A549 (cell line): ENCODE measurements around the gene CLGN. TPM values are rescaled to one million over a fixed set of nuclear protein-coding genes. Genes with fewer than 3 reads are reported as not detected.

Experiments
- ATAC-seq, 2 experiments: fragments of 200-7000 bp in 1 of 2; fragments of >200 bp in 1 of 2; cut with Nextera tagmentation in 1 of 2; cut with Tn5 transposase in 1 of 2; 3 replicates each; pipeline versions ENCODE4 v1.8.0 to v1.9.1; 2018 to 2020; ENCODE audit warnings: mild to moderate bottlenecking in 1 of 2, moderate library complexity in 1 of 2
- CTCF ChIA-PET: fragments of 300-600 bp; sonication (Branson Sonifier 250); formaldehyde crosslinking; extraction: SDS; loops from one replicate; lab custom pipeline; 2021; ENCODE audit warnings: antibody characterized with exemption, inconsistent platforms; lab: Yijun Ruan, JAX
- POLR2A ChIA-PET: fragments of 350-600 bp; formaldehyde crosslinking; extraction: SDS; loops from one replicate; lab custom pipeline; 2021; ENCODE audit warnings: antibody characterized with exemption, inconsistent platforms; lab: Yijun Ruan, JAX
- DNase-seq, 2 experiments: peaks; one replicate each; pipeline versions ENCODE4 v3.0.0 to v3.0.0-alpha.2; 2011 to 2016; ENCODE audit warnings: low read depth in 1 of 2, low spot score in 1 of 2
- FAIRE-seq: peaks from 2 replicates; lab custom pipeline; 2011; peaks lifted over from hg19 to GRCh38; lab: Jason Lieb, UNC
- H3K27ac ChIP-seq, 2 experiments: fragments of >200 bp; sonication (Bioruptor Twin); formaldehyde crosslinking; 3 replicates each; pipeline ENCODE4 v1.5.1; 2016 to 2017
- H3K4me1 ChIP-seq: fragments of >200 bp; sonication (Bioruptor Twin); formaldehyde crosslinking; 3 replicates; pipeline ENCODE4 v1.6.1; 2016
- H3K4me2 ChIP-seq: fragments of >200 bp; sonication (Bioruptor Twin); formaldehyde crosslinking; 3 replicates; pipeline ENCODE4 v1.6.1; 2016
- H3K4me3 ChIP-seq: fragments of >200 bp; sonication (Bioruptor Twin); formaldehyde crosslinking; 3 replicates; pipeline ENCODE4 v1.5.1; 2016
- H3K9me3 ChIP-seq: fragments of >200 bp; sonication (Bioruptor Twin); formaldehyde crosslinking; 3 replicates; pipeline ENCODE4 v1.6.1; 2016
- CEBPB ChIP-seq, 2 experiments: fragments of >200 bp in 1 of 2; sonication (Bioruptor Twin) in 1 of 2; formaldehyde crosslinking in 1 of 2; IDR thresholded peaks; 2 replicates each; pipeline ENCODE4 v1.6.1; 2012 to 2016
- EHF ChIP-seq: fragments of 250-450 bp; sonication (Bioruptor Pico); IDR thresholded peaks from 2 replicates; pipeline ENCODE4 v1.5.0; 2020; ENCODE audit warnings: mild to moderate bottlenecking
- FOXS1 ChIP-seq: fragments of 250-450 bp; sonication (Bioruptor Pico); IDR thresholded peaks from 2 replicates; pipeline ENCODE4 v1.5.0; 2020; ENCODE audit warnings: mild to moderate bottlenecking, moderate library complexity
- GATA3 ChIP-seq: IDR thresholded peaks from 2 replicates; pipeline ENCODE4 v1.6.1; 2012; ENCODE audit warnings: borderline replicate concordance
- HEYL ChIP-seq: fragments of 250-450 bp; sonication (Bioruptor Pico); IDR thresholded peaks from 2 replicates; pipeline ENCODE4 v1.8.0; 2021; ENCODE audit warnings: mild to moderate bottlenecking, moderate library complexity
- HOXB5 ChIP-seq: fragments of 250-450 bp; sonication (Bioruptor Pico); IDR thresholded peaks from 2 replicates; pipeline ENCODE4 v1.5.0; 2020; ENCODE audit warnings: mild to moderate bottlenecking, moderate library complexity
- JUN ChIP-seq, 2 experiments: fragments of >200 bp; sonication (Bioruptor Twin); formaldehyde crosslinking; IDR thresholded peaks; 2 replicates in 1 of 2; 3 replicates in 1 of 2; pipeline ENCODE4 v1.6.1; 2016 to 2017
- KDM1A ChIP-seq: fragments of 200-600 bp; sonication (generic); IDR thresholded peaks from 2 replicates; pipeline ENCODE4 v1.6.1; 2016; ENCODE audit warnings: low read depth, mild to moderate bottlenecking
- MAFK ChIP-seq: fragments of 450-650 bp; IDR thresholded peaks from 2 replicates; pipeline ENCODE4 v1.6.1; 2014; ENCODE audit not compliant: partially characterized antibody
- MAZ ChIP-seq: fragments of 150-350 bp; IDR thresholded peaks from 2 replicates; pipeline ENCODE4 v1.6.1; 2014; ENCODE audit warnings: antibody characterized with exemption, low read depth, low read length, borderline replicate concordance
- NPAS2 ChIP-seq: fragments of 250-450 bp; sonication (Bioruptor Pico); IDR thresholded peaks from 2 replicates; pipeline ENCODE4 v1.8.0; 2022; ENCODE audit warnings: mild to moderate bottlenecking, moderate library complexity, borderline replicate concordance
- NR3C1 ChIP-seq: fragments of >200 bp; sonication (Bioruptor Twin); formaldehyde crosslinking; IDR thresholded peaks from 3 replicates; pipeline ENCODE4 v1.6.1; 2017
- SMC3 ChIP-seq: fragments of >200 bp; sonication (Bioruptor Twin); formaldehyde crosslinking; IDR thresholded peaks from 3 replicates; pipeline ENCODE4 v1.6.1; 2018; ENCODE audit warnings: inconsistent platforms
- SREBF2 ChIP-seq: fragments of 450-650 bp; IDR thresholded peaks from 2 replicates; pipeline ENCODE4 v1.6.1; 2014; ENCODE audit warnings: mild to moderate bottlenecking, moderate library complexity
- ZSCAN20 ChIP-seq: fragments of 250-450 bp; sonication (Bioruptor Pico); IDR thresholded peaks from 2 replicates; pipeline ENCODE4 v1.8.0; 2022; ENCODE audit warnings: mild to moderate bottlenecking, moderate library complexity
- WGBS: methylation state at CpG from one replicate; pipeline ENCODE4 v1.1.6; 2017; ENCODE audit errors: missing lambda C conversion rate; 5-methylcytosine and 5-hydroxymethylcytosine counted together
- polyA plus RNA-seq, 4 experiments: library from polyadenylated mRNA; depleted of rRNA in 3 of 4; stranded (reverse); fragments of >200 nt; fragmentation: RNase III in 1 of 4; extraction: RNeasy Plus Mini Kit Qiagen cat#74134 plus additional on column Dnase treatment in 1 of 4; gene quantifications; 2 replicates in 3 of 4; 3 replicates in 1 of 4; pipeline ENCODE4 v1.2.3, GENCODE V29; 2011 to 2017
- TF ChIP-seq, protein P1 (sequence below): fragments of 200-600 bp; sonication (generic); IDR thresholded peaks from 2 replicates; pipeline ENCODE4 v1.6.1; 2016; ENCODE audit warnings: antibody characterized with exemption, mild to moderate bottlenecking, moderate library complexity
- TF ChIP-seq, protein P2 (sequence below): fragments of 250-450 bp; sonication (Bioruptor Pico); IDR thresholded peaks from 2 replicates; pipeline ENCODE4 v1.5.0; 2020; ENCODE audit warnings: low read depth, mild to moderate bottlenecking, moderate library complexity
- TF ChIP-seq, protein P3 (sequence below): fragments of >200 bp; sonication (Bioruptor Twin); formaldehyde crosslinking; IDR thresholded peaks from 2 replicates; pipeline ENCODE4 v1.6.1; 2016
- TF ChIP-seq, protein P4 (sequence below): IDR thresholded peaks from 2 replicates; pipeline ENCODE4 v1.6.1; 2012; ENCODE audit warnings: low read depth, borderline replicate concordance
- TF ChIP-seq, protein P5 (sequence below): fragments of 250-450 bp; sonication (Bioruptor Pico); IDR thresholded peaks from 2 replicates; pipeline ENCODE4 v1.5.0; 2021; ENCODE audit warnings: mild to moderate bottlenecking, moderate library complexity, borderline replicate concordance
- TF ChIP-seq, protein P6 (sequence below): IDR thresholded peaks from 2 replicates; pipeline ENCODE4 v1.6.1; 2012
- TF ChIP-seq, protein P7 (sequence below): fragments of >200 bp; sonication (Bioruptor Twin); formaldehyde crosslinking; IDR thresholded peaks from 3 replicates; pipeline ENCODE4 v1.6.1; 2016

The CLGN gene
- polyA plus RNA-seq, 2 of the 4 experiments (the other 2 are of a cell fraction) = 8.4 to 30.9 TPM

DNA sequence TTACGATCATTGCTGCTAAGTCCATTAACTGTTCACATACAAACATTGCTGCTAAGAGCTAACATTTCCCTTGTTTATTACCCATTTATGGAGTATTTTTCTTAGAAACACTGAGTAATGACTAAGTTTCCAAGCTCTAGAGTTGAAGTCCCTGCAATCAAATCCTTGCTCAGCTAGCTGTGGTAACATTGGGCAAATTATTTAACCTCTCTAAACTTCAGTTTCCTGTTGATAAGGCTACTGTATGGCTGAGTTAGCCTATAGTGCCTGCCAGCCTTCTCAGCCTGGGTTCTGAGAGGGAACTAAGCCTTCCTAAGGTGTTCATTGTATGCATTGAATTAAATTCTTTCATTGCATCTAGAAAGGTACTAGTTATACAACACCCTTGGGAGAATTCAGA lies 69.2 kb downstream of the CLGN start:
- ChIA-PET CTCF (interaction anchor here (1.3 to 6.8 kb wide), 3 partner anchors 16 to 56 kb away, joined by 4 to 38 read pairs (median 10); partner anchors contain the start of gene SCOC), POLR2A (no interaction called here)
- Histone ChIP-seq H3K9me3 (no peaks in the 10 kb centered on the region), H3K4me1 (no peaks in the 10 kb centered on the region), H3K4me3 (no peak overlapping the region), H3K27ac (no peak overlapping the region)
- DNase-seq (no peak), ATAC-seq (no peak), FAIRE-seq (no peak)
- TF ChIP-seq, protein P1, sequence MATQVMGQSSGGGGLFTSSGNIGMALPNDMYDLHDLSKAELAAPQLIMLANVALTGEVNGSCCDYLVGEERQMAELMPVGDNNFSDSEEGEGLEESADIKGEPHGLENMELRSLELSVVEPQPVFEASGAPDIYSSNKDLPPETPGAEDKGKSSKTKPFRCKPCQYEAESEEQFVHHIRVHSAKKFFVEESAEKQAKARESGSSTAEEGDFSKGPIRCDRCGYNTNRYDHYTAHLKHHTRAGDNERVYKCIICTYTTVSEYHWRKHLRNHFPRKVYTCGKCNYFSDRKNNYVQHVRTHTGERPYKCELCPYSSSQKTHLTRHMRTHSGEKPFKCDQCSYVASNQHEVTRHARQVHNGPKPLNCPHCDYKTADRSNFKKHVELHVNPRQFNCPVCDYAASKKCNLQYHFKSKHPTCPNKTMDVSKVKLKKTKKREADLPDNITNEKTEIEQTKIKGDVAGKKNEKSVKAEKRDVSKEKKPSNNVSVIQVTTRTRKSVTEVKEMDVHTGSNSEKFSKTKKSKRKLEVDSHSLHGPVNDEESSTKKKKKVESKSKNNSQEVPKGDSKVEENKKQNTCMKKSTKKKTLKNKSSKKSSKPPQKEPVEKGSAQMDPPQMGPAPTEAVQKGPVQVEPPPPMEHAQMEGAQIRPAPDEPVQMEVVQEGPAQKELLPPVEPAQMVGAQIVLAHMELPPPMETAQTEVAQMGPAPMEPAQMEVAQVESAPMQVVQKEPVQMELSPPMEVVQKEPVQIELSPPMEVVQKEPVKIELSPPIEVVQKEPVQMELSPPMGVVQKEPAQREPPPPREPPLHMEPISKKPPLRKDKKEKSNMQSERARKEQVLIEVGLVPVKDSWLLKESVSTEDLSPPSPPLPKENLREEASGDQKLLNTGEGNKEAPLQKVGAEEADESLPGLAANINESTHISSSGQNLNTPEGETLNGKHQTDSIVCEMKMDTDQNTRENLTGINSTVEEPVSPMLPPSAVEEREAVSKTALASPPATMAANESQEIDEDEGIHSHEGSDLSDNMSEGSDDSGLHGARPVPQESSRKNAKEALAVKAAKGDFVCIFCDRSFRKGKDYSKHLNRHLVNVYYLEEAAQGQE = no peak
- TF ChIP-seq, protein P2, sequence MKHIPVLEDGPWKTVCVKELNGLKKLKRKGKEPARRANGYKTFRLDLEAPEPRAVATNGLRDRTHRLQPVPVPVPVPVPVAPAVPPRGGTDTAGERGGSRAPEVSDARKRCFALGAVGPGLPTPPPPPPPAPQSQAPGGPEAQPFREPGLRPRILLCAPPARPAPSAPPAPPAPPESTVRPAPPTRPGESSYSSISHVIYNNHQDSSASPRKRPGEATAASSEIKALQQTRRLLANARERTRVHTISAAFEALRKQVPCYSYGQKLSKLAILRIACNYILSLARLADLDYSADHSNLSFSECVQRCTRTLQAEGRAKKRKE = no peak
- TF ChIP-seq SREBF2 (no peak), FOXS1 (CRISPR knock-in tag) (no peak), HOXB5 (no peak), KDM1A (no peak), NPAS2 (CRISPR knock-in tag) (no peak), HEYL (CRISPR knock-in tag) (no peak), CEBPB (IDR thresholded peaks at IDR 0.05) (no peak), ZSCAN20 (CRISPR knock-in tag) (no peak), MAZ (no peak)
- TF ChIP-seq, protein P3, sequence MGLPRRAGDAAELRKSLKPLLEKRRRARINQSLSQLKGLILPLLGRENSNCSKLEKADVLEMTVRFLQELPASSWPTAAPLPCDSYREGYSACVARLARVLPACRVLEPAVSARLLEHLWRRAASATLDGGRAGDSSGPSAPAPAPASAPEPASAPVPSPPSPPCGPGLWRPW = no peak
- TF ChIP-seq, protein P4, sequence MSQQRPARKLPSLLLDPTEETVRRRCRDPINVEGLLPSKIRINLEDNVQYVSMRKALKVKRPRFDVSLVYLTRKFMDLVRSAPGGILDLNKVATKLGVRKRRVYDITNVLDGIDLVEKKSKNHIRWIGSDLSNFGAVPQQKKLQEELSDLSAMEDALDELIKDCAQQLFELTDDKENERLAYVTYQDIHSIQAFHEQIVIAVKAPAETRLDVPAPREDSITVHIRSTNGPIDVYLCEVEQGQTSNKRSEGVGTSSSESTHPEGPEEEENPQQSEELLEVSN = no peak
- TF ChIP-seq, protein P5, sequence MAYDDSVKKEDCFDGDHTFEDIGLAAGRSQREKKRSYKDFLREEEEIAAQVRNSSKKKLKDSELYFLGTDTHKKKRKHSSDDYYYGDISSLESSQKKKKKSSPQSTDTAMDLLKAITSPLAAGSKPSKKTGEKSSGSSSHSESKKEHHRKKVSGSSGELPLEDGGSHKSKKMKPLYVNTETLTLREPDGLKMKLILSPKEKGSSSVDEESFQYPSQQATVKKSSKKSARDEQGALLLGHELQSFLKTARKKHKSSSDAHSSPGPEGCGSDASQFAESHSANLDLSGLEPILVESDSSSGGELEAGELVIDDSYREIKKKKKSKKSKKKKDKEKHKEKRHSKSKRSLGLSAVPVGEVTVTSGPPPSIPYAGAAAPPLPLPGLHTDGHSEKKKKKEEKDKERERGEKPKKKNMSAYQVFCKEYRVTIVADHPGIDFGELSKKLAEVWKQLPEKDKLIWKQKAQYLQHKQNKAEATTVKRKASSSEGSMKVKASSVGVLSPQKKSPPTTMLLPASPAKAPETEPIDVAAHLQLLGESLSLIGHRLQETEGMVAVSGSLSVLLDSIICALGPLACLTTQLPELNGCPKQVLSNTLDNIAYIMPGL = no peak
- TF ChIP-seq, all 56 proteins: peak for 0
- H3K4me2 ChIP-seq = no peak overlapping the region
- 4% methylated on average over 1 of the region's 1 CpG for WGBS

DNA sequence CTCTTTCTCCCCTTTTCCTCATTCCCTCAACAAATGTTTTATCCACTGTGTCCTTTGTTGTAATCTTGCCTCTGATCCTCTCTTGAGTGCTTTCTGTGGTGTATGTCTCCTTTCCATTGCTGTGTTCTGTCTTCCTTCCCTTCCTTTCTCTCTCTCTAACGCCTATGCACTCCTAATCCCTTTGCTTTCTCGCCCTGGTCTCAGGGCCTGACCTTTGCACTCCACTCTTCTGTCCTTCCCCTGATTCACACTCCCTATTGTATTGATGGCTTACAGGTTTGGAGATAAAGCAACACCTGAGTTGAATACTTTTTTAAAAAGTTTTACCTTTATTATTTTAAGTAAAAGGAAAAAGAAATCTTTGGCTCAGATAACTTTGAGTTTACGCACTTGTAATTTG lies 69.6 kb downstream of the CLGN start:
- H3K4me3 ChIP-seq = no peak overlapping the region
- TF ChIP-seq SMC3 = no peak
- TF ChIP-seq NR3C1 = no peak
- TF ChIP-seq SREBF2 = no peak
- no peak for TF ChIP-seq NPAS2 (CRISPR knock-in tag)
- TF ChIP-seq, protein P1 = no peak
- TF ChIP-seq, protein P6, sequence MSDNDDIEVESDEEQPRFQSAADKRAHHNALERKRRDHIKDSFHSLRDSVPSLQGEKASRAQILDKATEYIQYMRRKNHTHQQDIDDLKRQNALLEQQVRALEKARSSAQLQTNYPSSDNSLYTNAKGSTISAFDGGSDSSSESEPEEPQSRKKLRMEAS = no peak
- no peak for TF ChIP-seq JUN (IDR thresholded peaks at IDR 0.05)
- TF ChIP-seq, protein P3 = no peak
- TF ChIP-seq EHF = no peak
- TF ChIP-seq MAFK = no peak
- no peak for TF ChIP-seq GATA3
- no peak for TF ChIP-seq ZSCAN20 (CRISPR knock-in tag)
- TF ChIP-seq, protein P7, sequence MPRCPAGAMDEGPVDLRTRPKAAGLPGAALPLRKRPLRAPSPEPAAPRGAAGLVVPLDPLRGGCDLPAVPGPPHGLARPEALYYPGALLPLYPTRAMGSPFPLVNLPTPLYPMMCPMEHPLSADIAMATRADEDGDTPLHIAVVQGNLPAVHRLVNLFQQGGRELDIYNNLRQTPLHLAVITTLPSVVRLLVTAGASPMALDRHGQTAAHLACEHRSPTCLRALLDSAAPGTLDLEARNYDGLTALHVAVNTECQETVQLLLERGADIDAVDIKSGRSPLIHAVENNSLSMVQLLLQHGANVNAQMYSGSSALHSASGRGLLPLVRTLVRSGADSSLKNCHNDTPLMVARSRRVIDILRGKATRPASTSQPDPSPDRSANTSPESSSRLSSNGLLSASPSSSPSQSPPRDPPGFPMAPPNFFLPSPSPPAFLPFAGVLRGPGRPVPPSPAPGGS = no peak
- TF ChIP-seq, all 56 proteins: peak for 0
- WGBS = 82% methylated on average over 3 of the region's 3 CpGs
- FAIRE-seq (no peak), ATAC-seq (no peak), DNase-seq (no peak)
- CTCF ChIA-PET = interaction anchor here (1.3 to 6.8 kb wide), 2 partner anchors 16 to 55 kb away, joined by 4 to 38 read pairs; partner anchors contain the start of gene SCOC
- POLR2A ChIA-PET = no interaction called here
- Histone ChIP-seq H3K4me2 (no peak overlapping the region), H3K4me1 (no peaks in the 10 kb centered on the region), H3K27ac (no peak overlapping the region), H3K9me3 (no peaks in the 10 kb centered on the region)
